Gastrocnemius medialis (tissue), 4 donors: ENCODE measurements around the gene SEPTIN11.

Source experiments
- POLR2A ChIP-seq, 2 donors: fragments of 450-650 bp; IDR thresholded peaks; one replicate each; pipeline ENCODE4 v1.6.1; 2017; ENCODE audit warnings: antibody characterized with exemption in 2 of 2, mild to moderate bottlenecking in 2 of 2, moderate library complexity in 2 of 2
- TF ChIP-seq, protein P1 (sequence below), 5 experiments: fragments of 450-650 bp in 3 of 5; fragments of 200-600 bp in 2 of 5; sonication (generic) in 2 of 5; IDR thresholded peaks in 4 of 5; conservative IDR thresholded peaks in 1 of 5; 1 replicate in 4 of 5; 2 replicates in 1 of 5; pipeline ENCODE4 v1.5.1; 2016 to 2019; ENCODE audit warnings: antibody characterized with exemption in 5 of 5, mild to moderate bottlenecking in 3 of 5, moderate library complexity in 3 of 5

DNA sequence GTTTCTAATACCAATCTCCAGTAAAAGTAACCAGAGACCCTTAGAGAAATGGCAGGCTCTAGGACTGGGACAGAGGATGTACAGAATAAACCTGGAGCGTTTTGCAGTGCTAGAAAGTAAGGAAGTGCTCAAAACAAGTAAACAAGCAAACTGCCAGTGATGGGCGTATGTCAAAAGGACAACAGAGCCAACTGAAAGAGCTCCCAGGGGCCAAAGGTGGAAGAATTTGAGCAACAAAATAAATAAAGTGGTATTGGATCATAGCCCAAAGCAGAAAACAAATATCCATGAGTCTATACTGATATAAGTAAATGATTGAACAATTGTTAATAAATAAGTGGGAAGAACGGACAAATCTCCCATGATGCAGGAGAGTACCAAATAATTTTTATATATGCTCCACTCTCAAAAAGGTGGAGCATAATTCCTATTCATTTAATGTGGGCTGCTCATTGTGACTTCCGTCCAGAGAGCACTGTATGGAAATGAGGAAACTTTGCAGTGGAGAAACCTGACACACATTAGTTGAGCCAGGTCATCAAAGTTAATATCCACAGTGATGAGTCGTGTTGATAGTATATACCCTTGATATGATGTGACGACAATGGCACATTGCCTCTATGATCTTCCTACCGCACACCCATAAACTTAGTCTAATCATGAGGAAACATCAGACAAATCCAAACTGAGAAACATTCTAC is 17.8 kb upstream of the SEPTIN11 start:
- TF ChIP-seq, protein P1, sequence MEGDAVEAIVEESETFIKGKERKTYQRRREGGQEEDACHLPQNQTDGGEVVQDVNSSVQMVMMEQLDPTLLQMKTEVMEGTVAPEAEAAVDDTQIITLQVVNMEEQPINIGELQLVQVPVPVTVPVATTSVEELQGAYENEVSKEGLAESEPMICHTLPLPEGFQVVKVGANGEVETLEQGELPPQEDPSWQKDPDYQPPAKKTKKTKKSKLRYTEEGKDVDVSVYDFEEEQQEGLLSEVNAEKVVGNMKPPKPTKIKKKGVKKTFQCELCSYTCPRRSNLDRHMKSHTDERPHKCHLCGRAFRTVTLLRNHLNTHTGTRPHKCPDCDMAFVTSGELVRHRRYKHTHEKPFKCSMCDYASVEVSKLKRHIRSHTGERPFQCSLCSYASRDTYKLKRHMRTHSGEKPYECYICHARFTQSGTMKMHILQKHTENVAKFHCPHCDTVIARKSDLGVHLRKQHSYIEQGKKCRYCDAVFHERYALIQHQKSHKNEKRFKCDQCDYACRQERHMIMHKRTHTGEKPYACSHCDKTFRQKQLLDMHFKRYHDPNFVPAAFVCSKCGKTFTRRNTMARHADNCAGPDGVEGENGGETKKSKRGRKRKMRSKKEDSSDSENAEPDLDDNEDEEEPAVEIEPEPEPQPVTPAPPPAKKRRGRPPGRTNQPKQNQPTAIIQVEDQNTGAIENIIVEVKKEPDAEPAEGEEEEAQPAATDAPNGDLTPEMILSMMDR (IDR thresholded peaks at IDR 0.05 in 4 of 5, conservative IDR thresholded peaks at IDR 0.05 in 1 of 5) = no peak
- TF ChIP-seq POLR2A (IDR thresholded peaks at IDR 0.05) = no peak
